Right forelimb (tissue), 1 donor: ENCODE data around the gene PFN1.

Experiments used
- DNase-seq: peaks from one replicate; pipeline ENCODE4 v3.0.0-alpha.2; 2018

PFN1 gene

GRCh38 chr17:4967539-4968485, 19.5 kb upstream of the PFN1 start, which contains the start of gene SPAG7:
TSS of gene SPAG7 (minus strand) at chr17:4967817. CDS start at chr17:4967804, 13 bp downstream.
- peak; percentile 99 for DNase-seq

GRCh38 chr17:4966844-4967538, 18.7 kb upstream of the PFN1 start:
- DNase-seq: peak; percentile 97

GRCh38 chr17:4965311-4965986, 17.1 kb upstream of the PFN1 start:
- no peak for DNase-seq

- no peak for DNase-seq
These were observed 12.1 kb upstream of the PFN1 start for GRCh38 chr17:4960279-4960922.

GRCh38 chr17:4959261-4959965, 11.1 kb upstream of the PFN1 start:
- DNase-seq: no peak

- no peak for DNase-seq
These were observed 9.8 kb upstream of the PFN1 start for GRCh38 chr17:4958102-4958501.

GRCh38 chr17:4956493-4957061, 8.2 kb upstream of the PFN1 start:
- DNase-seq: no peak

- DNase-seq: no peak
These were observed 6.8 kb upstream of the PFN1 start for GRCh38 chr17:4955091-4955490.

GRCh38 chr17:4953451-4953961, 5.2 kb upstream of the PFN1 start:
- DNase-seq: peak; percentile 75

- no peak for DNase-seq
These were observed 3.2 kb upstream of the PFN1 start for GRCh38 chr17:4951486-4951885.

GRCh38 chr17:4950746-4951204, 2.4 kb upstream of the PFN1 start, which contains the start of gene ENO3:
TSS of gene ENO3 (plus strand) at chr17:4951119. CDS start at chr17:4951830, 711 bp downstream.
- no peak for DNase-seq

- peak; percentile 61 for DNase-seq
These were observed 1.9 kb upstream of the PFN1 start for GRCh38 chr17:4950075-4950745.

- DNase-seq: peak; percentile 78
These were observed 1.2 kb upstream of the PFN1 start for GRCh38 chr17:4949321-4950074.

GRCh38 chr17:4948931-4949320, 596 bp upstream of the PFN1 start:
- DNase-seq: peak; percentile 91

GRCh38 chr17:4947411-4948165, 742 bp downstream of the PFN1 start:
- DNase-seq: peak; percentile 82

- no peak for DNase-seq
These were observed 1.3 kb downstream of the PFN1 start for GRCh38 chr17:4947010-4947410.

GRCh38 chr17:4946312-4946976, 1.9 kb downstream of the PFN1 start:
- no peak for DNase-seq

GRCh38 chr17:4945944-4946280, 2.4 kb downstream of the PFN1 start:
- no peak for DNase-seq
